Measurements from ENCODE around the gene ZNF841. TPM values are rescaled to one million over a fixed set of nuclear protein-coding genes. Genes with fewer than 3 reads are reported as not detected.

ZNF841 gene
- total RNA-seq, 3 donors from 2014 or later (not counting 1 experiment from before 2014, with no cell fraction given) = 32.4 to 47.7 (median 47.4) TPM

GRCh38 chr19:52086481-52086880 lies 9.1 kb downstream of the ZNF841 start:
- ATAC-seq (no peak), DNase-seq (no peak)
- Mint-ChIP-seq H3K9me3 (peaks cover 2 to 12% of the 10 kb centered on the region in 2 donors), H3K27me3 (ENCODE audit: low read depth in 2 of 2) (no peaks in the 10 kb centered on the region), H3K36me3 (peaks cover 78% of the 10 kb centered on the region), H3K4me3 (no peak overlapping the region), H3K27ac (peak overlapping the region in 1 of 2 donors; percentile 5), H3K4me1 (peaks cover 43 to 49% of the 10 kb centered on the region in 2 donors)
- Histone ChIP-seq H3K9me3 (ENCODE audit: control insufficient read depth, insufficient read depth, low read length) (peaks cover 17% of the 10 kb centered on the region), H3K4me1 (ENCODE audit: control insufficient read depth, insufficient read depth, low read length) (no peaks in the 10 kb centered on the region), H3K27ac (ENCODE audit: low read length) (no peak overlapping the region), H3K4me3 (ENCODE audit: low read length) (no peak overlapping the region), H3K27me3 (ENCODE audit: control insufficient read depth, insufficient read depth, low read length) (no peaks in the 10 kb centered on the region), H3K36me3 (ENCODE audit: control insufficient read depth, insufficient read depth, low read length) (peaks cover 47% of the 10 kb centered on the region)
- TF ChIP-seq, protein P1, sequence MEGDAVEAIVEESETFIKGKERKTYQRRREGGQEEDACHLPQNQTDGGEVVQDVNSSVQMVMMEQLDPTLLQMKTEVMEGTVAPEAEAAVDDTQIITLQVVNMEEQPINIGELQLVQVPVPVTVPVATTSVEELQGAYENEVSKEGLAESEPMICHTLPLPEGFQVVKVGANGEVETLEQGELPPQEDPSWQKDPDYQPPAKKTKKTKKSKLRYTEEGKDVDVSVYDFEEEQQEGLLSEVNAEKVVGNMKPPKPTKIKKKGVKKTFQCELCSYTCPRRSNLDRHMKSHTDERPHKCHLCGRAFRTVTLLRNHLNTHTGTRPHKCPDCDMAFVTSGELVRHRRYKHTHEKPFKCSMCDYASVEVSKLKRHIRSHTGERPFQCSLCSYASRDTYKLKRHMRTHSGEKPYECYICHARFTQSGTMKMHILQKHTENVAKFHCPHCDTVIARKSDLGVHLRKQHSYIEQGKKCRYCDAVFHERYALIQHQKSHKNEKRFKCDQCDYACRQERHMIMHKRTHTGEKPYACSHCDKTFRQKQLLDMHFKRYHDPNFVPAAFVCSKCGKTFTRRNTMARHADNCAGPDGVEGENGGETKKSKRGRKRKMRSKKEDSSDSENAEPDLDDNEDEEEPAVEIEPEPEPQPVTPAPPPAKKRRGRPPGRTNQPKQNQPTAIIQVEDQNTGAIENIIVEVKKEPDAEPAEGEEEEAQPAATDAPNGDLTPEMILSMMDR (IDR thresholded peaks at IDR 0.05) = no peak
- intact Hi-C loops (cut with micrococcal nuclease) = no loop called here

DNA sequence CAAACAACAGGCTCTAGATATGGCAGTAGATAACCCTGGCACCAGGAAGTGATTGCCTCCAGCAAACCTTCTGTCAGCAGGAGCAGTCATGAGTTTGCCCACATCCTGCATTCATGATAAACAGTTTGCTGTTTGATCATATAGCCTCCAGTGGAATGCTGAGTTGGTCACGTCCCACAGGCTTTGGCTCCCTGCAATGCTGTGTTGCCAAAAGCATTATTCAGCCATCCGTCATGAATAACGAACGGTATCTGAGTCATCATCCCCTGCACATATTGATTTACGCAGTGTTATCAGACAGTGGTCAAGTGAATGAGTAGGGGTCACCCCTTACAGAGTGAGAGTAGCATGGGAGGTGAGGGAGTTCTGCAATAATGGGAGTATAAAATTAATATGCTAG lies 25.1 kb downstream of the ZNF841 start:
- no peak overlapping the region for H3K4me3 Mint-ChIP-seq
- peaks cover 5% of the 10 kb centered on the region in 2 donors for H3K4me1 Mint-ChIP-seq
- H3K4me3 ChIP-seq (ENCODE audit: low read length) = no peak overlapping the region
- peaks cover 78% of the 10 kb centered on the region for H3K36me3 Mint-ChIP-seq
- intact Hi-C loops (cut with micrococcal nuclease) = no loop called here
- H3K9me3 Mint-ChIP-seq = peaks cover 14 to 44% of the 10 kb centered on the region in 2 donors
- no peaks in the 10 kb centered on the region for H3K4me1 ChIP-seq (ENCODE audit: control insufficient read depth, insufficient read depth, low read length)
- TF ChIP-seq, protein P1 (IDR thresholded peaks at IDR 0.05) = no peak
- H3K36me3 ChIP-seq (ENCODE audit: control insufficient read depth, insufficient read depth, low read length) = peaks cover 78% of the 10 kb centered on the region
- no peaks in the 10 kb centered on the region for H3K27me3 Mint-ChIP-seq (ENCODE audit: low read depth in 2 of 2)
- peaks cover 52% of the 10 kb centered on the region for H3K9me3 ChIP-seq (ENCODE audit: control insufficient read depth, insufficient read depth, low read length)
- DNase-seq (no peak), ATAC-seq (no peak)
- WGBS (ENCODE audit: insufficient coverage) = 94% methylated on average over 5 of the region's 5 CpGs
- H3K27ac Mint-ChIP-seq = no peak overlapping the region
- no peaks in the 10 kb centered on the region for H3K27me3 ChIP-seq (ENCODE audit: control insufficient read depth, insufficient read depth, low read length)
- H3K27ac ChIP-seq (ENCODE audit: low read length) = no peak overlapping the region

DNA sequence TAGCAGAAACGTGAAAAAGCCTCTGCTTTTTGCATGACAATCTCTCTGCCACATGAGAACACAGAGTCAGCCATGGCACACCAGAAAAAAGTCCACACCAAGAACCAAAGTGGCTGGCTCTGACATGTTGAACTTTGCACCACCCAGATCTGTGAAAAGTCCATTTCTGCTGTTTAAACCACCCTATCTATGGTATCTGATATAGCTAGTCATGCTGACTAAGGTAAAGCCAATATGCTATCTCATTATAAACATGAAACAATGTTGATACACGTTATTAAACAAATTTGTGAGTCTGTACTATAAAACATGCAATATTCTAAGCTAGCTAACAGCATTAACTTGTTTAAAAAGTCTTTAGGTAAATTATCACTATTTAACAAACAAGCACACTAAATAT lies 25.9 kb downstream of the ZNF841 start:
- H3K27me3 Mint-ChIP-seq (ENCODE audit: low read depth in 2 of 2) = no peaks in the 10 kb centered on the region
- intact Hi-C loops (cut with micrococcal nuclease) = no loop called here
- H3K36me3 ChIP-seq (ENCODE audit: control insufficient read depth, insufficient read depth, low read length) = peaks cover 69% of the 10 kb centered on the region
- H3K9me3 ChIP-seq (ENCODE audit: control insufficient read depth, insufficient read depth, low read length) = peaks cover 57% of the 10 kb centered on the region
- H3K27me3 ChIP-seq (ENCODE audit: control insufficient read depth, insufficient read depth, low read length) = no peaks in the 10 kb centered on the region
- H3K27ac ChIP-seq (ENCODE audit: low read length) = no peak overlapping the region
- no peak overlapping the region for H3K4me3 ChIP-seq (ENCODE audit: low read length)
- H3K9me3 Mint-ChIP-seq = peaks cover 18 to 43% of the 10 kb centered on the region in 2 donors
- no peak for DNase-seq
- peaks cover 5% of the 10 kb centered on the region in 2 donors for H3K4me1 Mint-ChIP-seq
- 100% methylated on average over 1 of the region's 2 CpGs for WGBS (ENCODE audit: insufficient coverage)
- TF ChIP-seq, protein P1 (IDR thresholded peaks at IDR 0.05) = no peak
- no peak overlapping the region for H3K27ac Mint-ChIP-seq
- peaks cover 75% of the 10 kb centered on the region for H3K36me3 Mint-ChIP-seq
- ATAC-seq = no peak
- H3K4me3 Mint-ChIP-seq = no peak overlapping the region
- no peaks in the 10 kb centered on the region for H3K4me1 ChIP-seq (ENCODE audit: control insufficient read depth, insufficient read depth, low read length)

GRCh38 chr19:52066258-52066863 lies 29.2 kb downstream of the ZNF841 start:
- H3K4me1 ChIP-seq (ENCODE audit: control insufficient read depth, insufficient read depth, low read length) = no peaks in the 10 kb centered on the region
- H3K9me3 Mint-ChIP-seq = peaks cover 15 to 38% of the 10 kb centered on the region in 2 donors
- no peak overlapping the region for H3K27ac ChIP-seq (ENCODE audit: low read length)
- no peak overlapping the region for H3K4me3 ChIP-seq (ENCODE audit: low read length)
- H3K4me3 Mint-ChIP-seq = no peak overlapping the region
- peaks cover 60% of the 10 kb centered on the region for H3K36me3 Mint-ChIP-seq
- H3K4me1 Mint-ChIP-seq = peaks cover 5% of the 10 kb centered on the region in 2 donors
- no peaks in the 10 kb centered on the region for H3K27me3 ChIP-seq (ENCODE audit: control insufficient read depth, insufficient read depth, low read length)
- peaks cover 48% of the 10 kb centered on the region for H3K36me3 ChIP-seq (ENCODE audit: control insufficient read depth, insufficient read depth, low read length)
- H3K9me3 ChIP-seq (ENCODE audit: control insufficient read depth, insufficient read depth, low read length) = peaks cover 73% of the 10 kb centered on the region
- ATAC-seq = no peak
- H3K27me3 Mint-ChIP-seq (ENCODE audit: low read depth in 2 of 2) = no peaks in the 10 kb centered on the region
- no peak for DNase-seq
- TF ChIP-seq, protein P1 (IDR thresholded peaks at IDR 0.05) = no peak
- no peak overlapping the region for H3K27ac Mint-ChIP-seq
- intact Hi-C loops (cut with micrococcal nuclease) = no loop called here
- WGBS (ENCODE audit: insufficient coverage) = 95% methylated on average over 4 of the region's 6 CpGs
